T-helper 2 cell treated with Interferon-gamma antibody and Interleukin-4, amounts not matched to agents 100 ng/mL and 5 ng/mL, for 36 hours (primary cell): ENCODE measurements around the gene COL15A1. TPM values are rescaled to one million over a fixed set of nuclear protein-coding genes. Genes with fewer than 3 reads are reported as not detected.

Experiments used
- intact Hi-C: fragments of 100-400 bp; cut with micrococcal nuclease; formaldehyde crosslinking; loops from one replicate; pipeline ENCODE4 v1.15.1; 2023
- total RNA-seq: library from RNA; stranded (reverse); gene quantifications from 2 replicates; pipeline ENCODE4 v1.2.3, GENCODE V29; 2022

COL15A1 gene
- total RNA-seq, 1 donor from 2014 or later: 0.20 TPM

- intact Hi-C loops: no loop called here
Measured at GRCh38 chr9:99030092-99030511, 86.4 kb downstream of the COL15A1 start.

- intact Hi-C loops: no loop called here
Measured at GRCh38 chr9:99030610-99031109, 87.0 kb downstream of the COL15A1 start.

- intact Hi-C loops: no loop called here
Measured at GRCh38 chr9:99031319-99031718, 87.6 kb downstream of the COL15A1 start.

- intact Hi-C loops: no loop called here
Measured at GRCh38 chr9:99031994-99032393, 88.3 kb downstream of the COL15A1 start.

GRCh38 chr9:99034149-99034548 is 90.4 kb downstream of the COL15A1 start:
- intact Hi-C loops: no loop called here

- intact Hi-C loops: no loop called here
Measured at GRCh38 chr9:99035313-99035712, 91.6 kb downstream of the COL15A1 start.

- intact Hi-C loops: no loop called here
Measured at GRCh38 chr9:99037769-99038483, 94.2 kb downstream of the COL15A1 start.

GRCh38 chr9:99038484-99038820 is 94.7 kb downstream of the COL15A1 start:
- intact Hi-C loops: no loop called here

- intact Hi-C loops: no loop called here
Measured at GRCh38 chr9:99039505-99040182, 95.9 kb downstream of the COL15A1 start.

- intact Hi-C loops: no loop called here
Measured at GRCh38 chr9:99040251-99040900, 96.7 kb downstream of the COL15A1 start.

- intact Hi-C loops: no loop called here
Measured at GRCh38 chr9:99040911-99041582, 97.3 kb downstream of the COL15A1 start.

- intact Hi-C loops: no loop called here
Measured at GRCh38 chr9:99041618-99042017, 97.9 kb downstream of the COL15A1 start.

GRCh38 chr9:99042620-99043019 is 98.9 kb downstream of the COL15A1 start:
- intact Hi-C loops: no loop called here

- intact Hi-C loops: no loop called here
Measured at GRCh38 chr9:99044827-99045226, 101.1 kb downstream of the COL15A1 start.

GRCh38 chr9:99046068-99046467 is 102.4 kb downstream of the COL15A1 start:
- intact Hi-C loops: no loop called here

GRCh38 chr9:99046542-99047071 is 102.9 kb downstream of the COL15A1 start:
- intact Hi-C loops: no loop called here

GRCh38 chr9:99049228-99049627 is 105.5 kb downstream of the COL15A1 start:
- intact Hi-C loops: no loop called here

- intact Hi-C loops: no loop called here
Measured at GRCh38 chr9:99049641-99050040, 105.9 kb downstream of the COL15A1 start.

- intact Hi-C loops: no loop called here
Measured at GRCh38 chr9:99050292-99050911, 106.7 kb downstream of the COL15A1 start.

- intact Hi-C loops: no loop called here
Measured at GRCh38 chr9:99050924-99051323, 107.2 kb downstream of the COL15A1 start.

GRCh38 chr9:99051406-99051805 is 107.7 kb downstream of the COL15A1 start:
- intact Hi-C loops: no loop called here
